ENCODE measurements around the gene SYTL3.
"Not testable (repeated sequence)": the region's sequence is repeated elsewhere in the genome, so short reads cannot be mapped to it uniquely, and the experiment has no call there.

The SYTL3 gene, protein sequence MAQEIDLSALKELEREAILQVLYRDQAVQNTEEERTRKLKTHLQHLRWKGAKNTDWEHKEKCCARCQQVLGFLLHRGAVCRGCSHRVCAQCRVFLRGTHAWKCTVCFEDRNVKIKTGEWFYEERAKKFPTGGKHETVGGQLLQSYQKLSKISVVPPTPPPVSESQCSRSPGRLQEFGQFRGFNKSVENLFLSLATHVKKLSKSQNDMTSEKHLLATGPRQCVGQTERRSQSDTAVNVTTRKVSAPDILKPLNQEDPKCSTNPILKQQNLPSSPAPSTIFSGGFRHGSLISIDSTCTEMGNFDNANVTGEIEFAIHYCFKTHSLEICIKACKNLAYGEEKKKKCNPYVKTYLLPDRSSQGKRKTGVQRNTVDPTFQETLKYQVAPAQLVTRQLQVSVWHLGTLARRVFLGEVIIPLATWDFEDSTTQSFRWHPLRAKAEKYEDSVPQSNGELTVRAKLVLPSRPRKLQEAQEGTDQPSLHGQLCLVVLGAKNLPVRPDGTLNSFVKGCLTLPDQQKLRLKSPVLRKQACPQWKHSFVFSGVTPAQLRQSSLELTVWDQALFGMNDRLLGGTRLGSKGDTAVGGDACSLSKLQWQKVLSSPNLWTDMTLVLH

GRCh38 chr6:158649289-158650143 is at the start of gene SYTL3:
Gene SYTL3, plus strand, starts transcription at chr6:158650054. Its CDS starts 13,215 bp downstream, at chr6:158663269.
- DNase-seq = peak; percentile 86

GRCh38 chr6:158603261-158604047 is 46.4 kb upstream of the SYTL3 start:
- no peak for DNase-seq

GRCh38 chr6:158604048-158604406 is 45.8 kb upstream of the SYTL3 start:
- no peak for DNase-seq

GRCh38 chr6:158605266-158605878 is 44.5 kb upstream of the SYTL3 start:
- DNase-seq = peak; percentile 70

GRCh38 chr6:158606011-158606410 is 43.8 kb upstream of the SYTL3 start:
- DNase-seq = peak; percentile 43

GRCh38 chr6:158606935-158607334 is 42.9 kb upstream of the SYTL3 start:
- DNase-seq = no peak

DNA sequence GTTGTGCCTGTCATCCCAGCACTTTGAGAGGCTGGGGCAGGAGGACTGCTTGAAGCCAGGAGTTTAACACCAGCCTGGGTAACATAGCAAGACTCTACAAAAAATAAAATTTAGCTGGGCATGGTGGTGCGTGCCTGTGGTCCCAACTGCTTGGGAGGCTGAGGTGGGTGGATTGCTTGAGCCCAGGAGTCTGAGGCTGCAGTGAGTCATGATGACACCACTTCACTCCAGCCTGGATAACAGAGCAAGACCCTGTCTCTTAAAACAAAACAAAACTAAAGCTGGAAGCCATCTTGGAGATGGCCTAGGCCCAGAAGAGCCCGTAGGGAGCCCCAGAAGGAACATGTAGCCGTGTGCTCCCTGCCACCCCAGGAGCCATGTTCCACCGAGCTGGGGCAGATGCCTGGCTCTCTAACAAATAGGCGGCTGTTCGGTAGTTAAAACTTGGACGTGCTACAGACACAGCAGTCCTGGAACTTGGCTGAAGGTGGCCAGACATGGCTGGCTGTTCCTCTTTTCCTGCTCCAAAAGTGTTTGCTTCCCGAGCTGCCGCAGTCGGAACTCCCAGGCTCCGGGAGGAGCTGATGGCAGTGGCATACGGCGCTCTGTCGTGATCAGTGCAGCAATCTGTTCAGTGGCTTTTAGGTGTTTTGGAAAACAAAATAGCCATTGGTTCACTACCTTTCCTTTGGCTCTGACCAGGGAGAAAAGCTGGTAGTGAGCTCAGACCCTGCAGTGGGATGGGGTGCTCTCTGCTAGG is 42.3 kb upstream of the SYTL3 start:
- peak; percentile 40 for DNase-seq

DNA sequence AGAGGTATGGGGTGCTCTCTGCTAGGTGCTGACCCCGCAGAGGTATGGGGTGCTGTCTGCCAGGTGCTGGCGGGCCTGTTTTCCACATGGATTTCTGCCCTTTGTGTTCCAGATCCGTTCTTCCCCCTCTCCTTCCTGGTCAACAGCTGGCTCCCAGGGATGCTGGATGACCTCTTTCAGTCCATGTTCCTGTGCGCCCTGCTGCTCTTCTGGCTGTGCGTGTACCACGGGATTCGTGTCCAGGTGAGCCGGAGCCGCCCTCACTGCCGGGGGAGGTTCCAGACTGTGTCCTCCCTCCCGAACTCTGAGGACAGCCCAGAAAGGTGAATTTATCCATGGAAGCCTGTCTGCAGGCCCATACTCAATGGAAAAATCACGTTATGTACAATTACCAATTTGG is 41.6 kb upstream of the SYTL3 start:
- peak; percentile 42 for DNase-seq

DNA sequence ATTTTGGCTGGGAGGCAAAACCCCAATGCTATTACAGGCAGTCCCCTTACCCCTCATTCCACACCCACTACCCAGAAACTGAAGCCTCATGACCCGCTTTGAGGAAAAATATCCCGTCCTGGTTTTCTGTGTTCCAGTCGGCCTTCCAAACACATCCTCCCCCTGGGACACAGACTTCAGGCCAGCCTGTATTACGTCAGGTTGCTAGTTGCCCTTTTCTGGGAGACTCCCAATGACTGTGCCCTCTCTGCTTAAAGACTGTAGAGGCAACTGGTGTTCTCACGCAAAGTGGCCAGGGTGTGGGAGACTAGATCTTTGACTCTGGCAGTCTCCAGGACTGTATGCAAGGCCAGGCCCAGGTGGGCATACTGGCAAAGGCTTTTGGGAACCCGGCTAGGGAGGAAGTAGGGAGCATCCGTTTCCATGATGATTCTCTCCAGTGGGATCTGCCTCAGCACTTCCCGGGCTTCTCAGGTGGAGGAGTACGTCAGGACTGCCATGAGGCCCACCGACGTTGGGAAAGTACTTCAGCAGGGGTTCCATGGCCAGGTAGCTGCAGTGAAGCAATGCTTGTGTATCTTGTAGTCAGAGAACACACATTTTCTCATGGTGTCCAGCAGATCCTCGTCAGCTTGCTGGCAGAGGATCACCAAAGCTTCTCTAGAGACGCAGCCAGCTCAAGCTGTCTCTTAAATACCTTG is 40.2 kb upstream of the SYTL3 start:
- DNase-seq = no peak

- DNase-seq = peak; percentile 32
Observed at GRCh38 chr6:158610319-158610968, 39.4 kb upstream of the SYTL3 start.

DNA sequence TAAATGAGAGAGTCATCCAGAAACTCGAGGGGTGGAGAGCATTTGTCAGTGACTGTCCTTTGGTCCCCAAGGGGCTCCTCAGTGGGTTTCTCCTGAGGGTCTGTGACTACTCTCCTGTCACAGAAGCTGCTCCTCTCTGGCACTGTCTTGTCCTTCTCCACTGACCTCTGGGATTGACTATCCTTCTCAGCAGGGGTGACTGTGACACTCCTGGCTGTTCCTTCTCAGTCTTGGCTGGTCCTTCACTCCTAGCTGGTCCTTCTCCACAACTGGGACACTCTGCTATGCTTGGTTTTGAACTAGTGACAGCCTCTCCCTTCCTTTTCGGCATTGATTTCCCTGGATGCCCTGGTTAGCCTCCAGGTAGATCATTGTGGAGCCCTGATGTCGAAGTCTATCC is 38.8 kb upstream of the SYTL3 start:
- DNase-seq = peak; percentile 19

DNA sequence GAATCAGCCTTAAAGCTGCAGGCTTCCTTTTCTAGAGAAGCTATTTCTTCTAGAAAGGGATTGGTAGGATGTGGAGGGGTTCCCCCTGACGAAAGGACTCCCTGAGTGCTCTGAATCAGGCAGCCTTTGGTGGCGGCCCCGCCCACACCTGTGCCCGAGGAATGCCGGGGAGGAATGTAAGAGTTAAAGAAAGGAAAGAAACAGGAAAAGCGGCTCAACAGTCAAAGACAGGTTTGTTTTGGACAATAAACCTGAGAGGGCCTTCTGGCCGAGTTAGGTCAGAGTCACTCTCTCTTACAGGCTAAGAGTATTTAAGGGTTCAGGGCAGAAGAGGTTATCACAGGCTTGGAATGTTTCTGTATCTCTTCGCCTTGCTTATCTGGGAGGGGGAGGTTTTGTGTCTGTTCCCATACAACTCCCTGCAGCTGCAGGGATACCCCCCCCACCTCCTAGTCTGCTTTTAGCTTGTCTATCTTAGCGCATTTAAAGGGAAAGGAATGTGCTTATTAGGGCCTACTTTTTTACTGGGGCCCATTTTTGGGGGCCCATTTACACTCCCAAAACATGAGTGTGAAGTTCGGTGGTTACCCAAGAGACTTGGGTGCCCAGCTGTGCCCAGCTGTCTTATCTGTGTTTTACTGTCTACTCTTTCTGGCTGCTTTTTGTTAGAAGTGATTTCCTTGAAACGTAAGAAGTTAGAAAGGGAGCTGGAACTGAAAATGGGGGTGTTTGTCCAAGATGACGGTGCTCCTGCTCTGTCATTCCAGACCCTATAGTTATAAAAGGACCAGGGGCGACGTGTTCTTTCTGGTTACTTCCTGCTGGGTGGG is 38.1 kb upstream of the SYTL3 start:
- no peak for DNase-seq

DNA sequence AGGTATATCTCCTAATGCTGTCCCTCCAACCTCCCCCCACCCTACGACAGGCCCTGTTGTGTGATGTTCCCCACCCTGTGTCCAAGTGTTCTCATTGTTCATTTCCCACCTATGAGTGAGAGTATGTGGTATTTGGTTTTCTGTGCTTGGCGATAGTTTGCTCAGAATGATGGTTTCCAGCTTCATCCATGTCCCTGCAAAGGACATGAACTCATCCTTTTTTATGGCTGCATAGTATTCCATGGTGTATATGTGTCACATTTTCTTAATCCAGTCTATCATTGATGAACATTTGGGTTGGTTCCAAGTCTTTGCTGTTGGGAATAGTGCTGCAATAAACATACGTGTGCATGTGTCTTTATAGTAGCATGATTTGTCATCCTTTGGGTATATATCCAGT is 35.2 kb upstream of the SYTL3 start:
- not testable (repeated sequence) for DNase-seq

- DNase-seq = not testable (repeated sequence)
Observed at GRCh38 chr6:158618289-158618688, 31.6 kb upstream of the SYTL3 start.

GRCh38 chr6:158619922-158620801 is 29.7 kb upstream of the SYTL3 start:
- peak; percentile 37 for DNase-seq

- DNase-seq = peak; percentile 46
Observed at GRCh38 chr6:158620963-158621693, 28.7 kb upstream of the SYTL3 start.
